Ascending aorta (tissue), 2 donors: ENCODE data around the gene FADS6. TPM values are rescaled to one million over a fixed set of nuclear protein-coding genes. Genes with fewer than 3 reads are reported as not detected.
"Not testable (repeated sequence)": the region's sequence is repeated elsewhere in the genome, so short reads cannot be mapped to it uniquely, and the experiment has no call there.

ENCODE experiments used
- DNase-seq, 2 donors: peaks; one replicate each; pipeline ENCODE4 v3.0.0-alpha.2; 2019; ENCODE audit warnings: low spot score in 2 of 2
- H3K27ac ChIP-seq, 2 donors: fragments of 200-600 bp; sonication (generic); one replicate each; pipeline ENCODE4 v1.5.1; 2016 to 2017; ENCODE audit warnings: mild to moderate bottlenecking in 1 of 2
- H3K27me3 ChIP-seq: fragments of 200-600 bp; sonication (generic); one replicate; pipeline ENCODE4 v1.5.1; 2017
- H3K36me3 ChIP-seq, 2 donors: fragments of 200-600 bp; sonication (generic); one replicate each; pipeline ENCODE4 v1.5.1; 2016
- H3K4me1 ChIP-seq, 2 donors: fragments of 200-600 bp; sonication (generic); one replicate each; pipeline ENCODE4 v1.5.1; 2016 to 2017; ENCODE audit warnings: mild to moderate bottlenecking in 1 of 2
- H3K4me3 ChIP-seq, 2 donors: fragments of 200-600 bp; sonication (generic); one replicate each; pipeline ENCODE4 v1.5.1; 2016 to 2017; ENCODE audit warnings: mild to moderate bottlenecking in 1 of 2
- H3K9me3 ChIP-seq, 2 donors: fragments of 200-600 bp; sonication (generic); one replicate each; pipeline ENCODE4 v1.5.1; 2016
- CTCF ChIP-seq, 3 experiments: fragments of 200-600 bp in 2 of 3; fragments of 450-650 bp in 1 of 3; sonication (generic) in 2 of 3; IDR thresholded peaks; one replicate each; pipeline ENCODE4 v1.5.1; 2016 to 2019; ENCODE audit warnings: antibody characterized with exemption in 3 of 3, mild to moderate bottlenecking in 1 of 3, moderate library complexity in 1 of 3
- intact Hi-C: fragments of 100-400 bp; cut with DNase I; formaldehyde crosslinking; loops from one replicate; pipeline ENCODE4 v1.15.1; 2023
- total RNA-seq: library from RNA; depleted of rRNA; stranded (reverse); fragments of >200 nt; gene quantifications from one replicate; pipeline ENCODE4 v1.1.0, GENCODE V29; 2016

The FADS6 gene
- total RNA-seq, 1 donor from 2014 or later: not detected

- H3K27me3 ChIP-seq: peaks cover 28% of the 10 kb centered on the region
- TF ChIP-seq CTCF (IDR thresholded peaks at IDR 0.05): no peak
- H3K27ac ChIP-seq: no peak overlapping the region
- no peaks in the 10 kb centered on the region for H3K9me3 ChIP-seq
- DNase-seq: no peak
- intact Hi-C loops: no loop called here
- H3K4me1 ChIP-seq: peaks cover 10 to 11% of the 10 kb centered on the region in 2 donors
- H3K4me3 ChIP-seq: no peak overlapping the region
- no peaks in the 10 kb centered on the region for H3K36me3 ChIP-seq
These were observed 26.2 kb upstream of the FADS6 start for GRCh38 chr17:74919440-74920305.

DNA sequence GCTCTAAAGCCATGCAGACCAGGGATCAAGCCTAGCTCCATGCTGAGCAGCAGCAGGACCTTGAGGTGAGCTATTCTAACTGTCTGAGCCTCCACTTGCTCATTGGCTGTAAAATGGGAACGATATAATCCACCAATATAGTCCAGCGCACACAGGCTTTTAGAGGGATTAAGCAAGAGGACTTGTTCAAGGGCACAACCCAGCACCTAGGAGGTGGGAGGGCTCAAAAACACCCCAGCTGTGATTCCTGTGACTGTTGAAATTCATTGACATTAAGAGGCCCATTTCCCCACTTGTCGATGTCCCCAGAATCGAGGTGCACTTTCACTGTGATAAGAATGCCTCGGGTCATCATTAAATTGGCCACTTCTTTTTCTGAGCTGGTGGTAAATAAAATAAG lies 25.5 kb upstream of the FADS6 start:
- TF ChIP-seq CTCF (IDR thresholded peaks at IDR 0.05): no peak
- intact Hi-C loops: no loop called here
- Histone ChIP-seq H3K36me3 (no peaks in the 10 kb centered on the region), H3K27me3 (peaks cover 22% of the 10 kb centered on the region), H3K9me3 (no peaks in the 10 kb centered on the region), H3K4me1 (peaks cover 8 to 10% of the 10 kb centered on the region in 2 donors), H3K4me3 (no peak overlapping the region), H3K27ac (no peak overlapping the region)
- DNase-seq: no peak

DNA sequence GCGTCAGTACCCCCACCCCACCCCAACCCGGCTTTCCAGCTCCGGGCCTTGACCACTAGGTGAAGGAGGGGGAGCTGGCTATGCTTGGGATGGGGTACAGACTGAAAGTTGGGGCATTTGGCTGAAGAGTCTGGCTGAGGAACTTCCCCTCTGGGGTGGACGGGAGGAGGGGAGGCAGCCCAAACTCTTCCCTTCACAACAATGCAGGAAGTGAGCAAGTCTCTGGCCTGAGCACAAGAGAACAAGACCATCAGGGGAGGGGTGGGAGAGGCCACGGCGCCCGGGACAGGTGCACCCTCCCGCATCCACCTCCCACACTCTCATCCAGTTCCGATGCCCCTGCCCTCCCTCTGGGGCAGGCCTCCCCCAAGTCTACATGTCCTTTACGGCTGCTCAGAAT lies 24.0 kb upstream of the FADS6 start:
- H3K9me3 ChIP-seq: no peaks in the 10 kb centered on the region
- peaks cover 8% of the 10 kb centered on the region for H3K27me3 ChIP-seq
- DNase-seq: no peak
- no peaks in the 10 kb centered on the region for H3K4me1 ChIP-seq
- no peak overlapping the region for H3K4me3 ChIP-seq
- H3K36me3 ChIP-seq: no peaks in the 10 kb centered on the region
- H3K27ac ChIP-seq: no peak overlapping the region
- no peak for TF ChIP-seq CTCF (IDR thresholded peaks at IDR 0.05)
- intact Hi-C loops: no loop called here

GRCh38 chr17:74916851-74917199 lies 23.4 kb upstream of the FADS6 start:
- no peaks in the 10 kb centered on the region for H3K36me3 ChIP-seq
- H3K27me3 ChIP-seq: peaks cover 5% of the 10 kb centered on the region
- H3K9me3 ChIP-seq: no peaks in the 10 kb centered on the region
- TF ChIP-seq CTCF (IDR thresholded peaks at IDR 0.05): no peak
- H3K4me3 ChIP-seq: no peak overlapping the region
- DNase-seq: no peak
- no peaks in the 10 kb centered on the region for H3K4me1 ChIP-seq
- no peak overlapping the region for H3K27ac ChIP-seq
- intact Hi-C loops: no loop called here

DNA sequence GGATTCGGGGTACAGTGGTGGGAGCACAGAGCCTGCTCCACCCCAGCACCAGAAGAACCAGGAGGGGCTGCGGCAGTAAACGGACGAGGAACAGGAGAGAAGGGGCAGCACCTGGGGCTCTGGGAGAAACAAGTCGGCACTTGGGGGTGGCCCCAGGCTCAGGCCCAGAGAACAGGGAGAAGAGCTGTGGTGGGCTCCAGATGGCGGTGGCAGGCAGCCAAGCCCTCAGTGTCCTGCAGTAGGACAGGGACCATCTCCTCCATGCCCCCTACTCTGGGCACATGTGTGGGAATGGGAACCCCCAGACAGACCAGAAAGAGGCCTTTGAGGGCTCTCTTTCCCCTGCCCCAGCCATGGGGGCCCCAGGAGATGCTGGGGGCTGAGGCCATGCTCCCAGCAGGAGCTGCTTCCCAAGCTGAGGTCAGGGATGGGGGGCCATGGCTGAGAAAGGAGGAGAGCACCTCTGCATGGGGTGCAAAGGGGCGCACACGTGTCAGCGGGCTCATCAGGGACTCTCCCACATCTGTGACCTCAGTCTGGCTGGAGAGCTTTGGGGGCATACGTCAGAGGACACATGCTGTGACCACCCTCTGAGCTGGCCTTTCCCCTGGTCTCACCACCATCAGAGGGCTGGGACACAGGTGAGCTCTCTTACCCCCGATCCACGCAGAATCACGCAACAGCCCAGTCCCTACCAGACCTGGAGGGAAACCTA lies 22.9 kb upstream of the FADS6 start:
- no peak for TF ChIP-seq CTCF (IDR thresholded peaks at IDR 0.05)
- intact Hi-C loops: no loop called here
- no peaks in the 10 kb centered on the region for H3K27me3 ChIP-seq

GRCh38 chr17:74911423-74911822 lies 18.0 kb upstream of the FADS6 start:
- H3K27ac ChIP-seq, H3K4me3 ChIP-seq, intact Hi-C loops: not testable (repeated sequence)

More for the DNA sequence above, 22.9 kb upstream of the FADS6 start:
- no peaks in the 10 kb centered on the region for H3K4me1 ChIP-seq
- H3K36me3 ChIP-seq: no peaks in the 10 kb centered on the region
- no peak for DNase-seq
- H3K4me3 ChIP-seq: no peak overlapping the region
- no peaks in the 10 kb centered on the region for H3K9me3 ChIP-seq
- H3K27ac ChIP-seq: no peak overlapping the region

GRCh38 chr17:74909097-74909496 lies 15.7 kb upstream of the FADS6 start:
- H3K36me3 ChIP-seq, H3K4me3 ChIP-seq, H3K9me3 ChIP-seq, H3K4me1 ChIP-seq, intact Hi-C loops, H3K27me3 ChIP-seq, H3K27ac ChIP-seq, DNase-seq: not testable (repeated sequence)

More at GRCh38 chr17:74911423-74911822, 18.0 kb upstream of the FADS6 start:
- not testable (repeated sequence) for H3K27me3 ChIP-seq, DNase-seq, H3K36me3 ChIP-seq, H3K9me3 ChIP-seq, H3K4me1 ChIP-seq
